PC-3 (cell line): ENCODE measurements around the gene MACIR. TPM values are rescaled to one million over a fixed set of nuclear protein-coding genes. Genes with fewer than 3 reads are reported as not detected.

Source experiments
- ATAC-seq: fragments of 200-7000 bp; cut with Tn5 transposase; 2 replicates; pipeline ENCODE4 v1.9.1; 2020; ENCODE audit warnings: mild to moderate bottlenecking, moderate library complexity
- BruUV-seq: library from RNA; stranded (reverse); fragments of 400-500 nt; replicated peaks from 2 replicates; lab custom pipeline; 2021; lab: Mats Ljungman, UMichigan
- CTCF ChIA-PET: fragments of 300-600 bp; sonication (Branson Sonifier 250); formaldehyde crosslinking; loops from one replicate; lab custom pipeline; 2022; ENCODE audit warnings: antibody characterized with exemption; lab: Charles Lee
- POLR2A ChIA-PET: fragments of 300-600 bp; sonication (Branson Sonifier 250); formaldehyde crosslinking; loops from one replicate; lab custom pipeline; 2022; ENCODE audit warnings: antibody characterized with exemption; ENCODE audit not compliant: unreplicated experiment; lab: Charles Lee
- DNase-seq: peaks from one replicate; pipeline ENCODE4 v3.0.0-alpha.2; 2015
- H2AFZ ChIP-seq: fragments of 300-600 bp; sonication (generic); 2 replicates; pipeline ENCODE4 v1.6.0; 2016; ENCODE audit warnings: antibody characterized with exemption, low read length
- H3F3A ChIP-seq: fragments of 300-600 bp; sonication (generic); one replicate; pipeline ENCODE4 v1.6.0; 2017; ENCODE audit warnings: antibody characterized with exemption, low read length, control low read depth, mild to moderate bottlenecking; ENCODE audit not compliant: unreplicated experiment
- H3K27ac ChIP-seq: fragments of 300-600 bp; sonication (generic); 2 replicates; pipeline ENCODE4 v1.5.1; 2016; ENCODE audit warnings: mild to moderate bottlenecking, low read length
- H3K27me3 ChIP-seq: fragments of 300-600 bp; sonication (generic); 2 replicates; pipeline ENCODE4 v1.6.1; 2016; ENCODE audit warnings: low read length, mixed read lengths
- H3K36me3 ChIP-seq: fragments of 300-600 bp; sonication (generic); 2 replicates; pipeline ENCODE4 v1.6.1; 2016; ENCODE audit warnings: low read depth, mixed run types, low read length, mixed read lengths
- H3K4me1 ChIP-seq: fragments of 300-600 bp; sonication (generic); 2 replicates; pipeline ENCODE4 v1.5.1; 2016; ENCODE audit warnings: low read length; ENCODE audit not compliant: insufficient read depth
- H3K4me2 ChIP-seq: fragments of 300-600 bp; sonication (generic); 2 replicates; pipeline ENCODE4 v1.6.0; 2016; ENCODE audit warnings: low read length
- H3K4me3 ChIP-seq: fragments of 300-600 bp; sonication (generic); 2 replicates; pipeline ENCODE4 v1.5.1; 2016; ENCODE audit warnings: mild to moderate bottlenecking, low read length, mixed read lengths
- H3K79me2 ChIP-seq: fragments of 300-600 bp; sonication (generic); 2 replicates; pipeline ENCODE4 v1.6.1; 2017; ENCODE audit warnings: low read length, mixed read lengths
- H3K9ac ChIP-seq: fragments of 300-600 bp; sonication (generic); 2 replicates; pipeline ENCODE4 v1.6.0; 2016; ENCODE audit warnings: mild to moderate bottlenecking, low read length
- H3K9me2 ChIP-seq: fragments of 300-600 bp; sonication (generic); replicated peaks from 2 replicates; pipeline ENCODE4 v1.6.1; 2016; ENCODE audit warnings: mixed run types, low read length, mixed read lengths
- H3K9me3 ChIP-seq: fragments of 300-600 bp; sonication (generic); 2 replicates; pipeline ENCODE4 v1.6.1; 2016; ENCODE audit warnings: low read length, mixed read lengths
- H4K20me1 ChIP-seq: fragments of 300-600 bp; sonication (generic); 2 replicates; pipeline ENCODE4 v1.6.1; 2016; ENCODE audit warnings: low read length, mixed read lengths
- EZH2 ChIP-seq: fragments of 300-600 bp; sonication (generic); IDR thresholded peaks from one replicate; pipeline ENCODE4 v1.6.1; 2017; ENCODE audit warnings: antibody characterized with exemption, mild to moderate bottlenecking, low read length; ENCODE audit not compliant: unreplicated experiment
- EZH2phosphoT487 ChIP-seq: fragments of 300-600 bp; sonication (generic); IDR thresholded peaks from 2 replicates; pipeline ENCODE4 v1.6.1; 2018; ENCODE audit warnings: mild to moderate bottlenecking, antibody characterized with exemption, low read length, borderline replicate concordance
- intact Hi-C: fragments of 100-400 bp; cut with micrococcal nuclease; formaldehyde crosslinking; loops from 2 replicates; pipeline ENCODE4 v1.9.0; 2023
- total RNA-seq: library from RNA; depleted of rRNA; stranded (reverse); fragments of >200 nt; gene quantifications from 2 replicates; pipeline ENCODE4 v1.2.3, GENCODE V29; 2014
- TF ChIP-seq, protein P1 (sequence below): fragments of 300-600 bp; sonication (generic); conservative IDR thresholded peaks from 2 replicates; pipeline ENCODE4 v1.5.1; 2017; ENCODE audit warnings: antibody characterized with exemption, low read depth, mild to moderate bottlenecking, low read length

The MACIR gene
- total RNA-seq, 1 experiment from 2014 or later = 22.2 TPM

DNA sequence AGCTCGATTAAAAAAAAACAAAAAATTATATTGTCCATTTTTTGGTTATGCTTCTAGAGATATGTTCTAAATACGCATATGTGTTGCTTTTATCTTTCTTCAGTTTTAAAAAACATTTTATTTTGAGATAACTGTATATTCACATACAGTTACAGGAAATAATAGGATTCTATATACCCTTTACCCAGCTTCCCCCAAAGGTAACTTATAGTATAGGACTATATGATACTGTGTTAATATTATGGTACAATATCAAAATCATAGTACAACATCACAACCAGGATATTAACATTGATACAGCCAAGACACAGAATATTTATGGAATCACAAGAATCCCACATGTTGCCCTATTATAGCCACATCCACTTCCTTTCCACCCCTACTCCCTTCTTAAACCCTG, 9.5 kb upstream of the MACIR start:
- no peak for ATAC-seq
- ChIA-PET POLR2A (no interaction called here), CTCF (no interaction called here)
- Histone ChIP-seq H3K36me3 (no peaks in the 10 kb centered on the region), H3K4me1 (no peaks in the 10 kb centered on the region), H4K20me1 (no peaks in the 10 kb centered on the region), H3K9me2 (no peaks in the 10 kb centered on the region), H3K27me3 (no peaks in the 10 kb centered on the region), H2AFZ (no peak overlapping the region), H3K4me2 (no peak overlapping the region), H3K9me3 (no peaks in the 10 kb centered on the region), H3F3A (no peaks in the 10 kb centered on the region), H3K79me2 (no peaks in the 10 kb centered on the region), H3K4me3 (no peak overlapping the region), H3K27ac (no peak overlapping the region), H3K9ac (no peak overlapping the region)
- TF ChIP-seq, protein P1, sequence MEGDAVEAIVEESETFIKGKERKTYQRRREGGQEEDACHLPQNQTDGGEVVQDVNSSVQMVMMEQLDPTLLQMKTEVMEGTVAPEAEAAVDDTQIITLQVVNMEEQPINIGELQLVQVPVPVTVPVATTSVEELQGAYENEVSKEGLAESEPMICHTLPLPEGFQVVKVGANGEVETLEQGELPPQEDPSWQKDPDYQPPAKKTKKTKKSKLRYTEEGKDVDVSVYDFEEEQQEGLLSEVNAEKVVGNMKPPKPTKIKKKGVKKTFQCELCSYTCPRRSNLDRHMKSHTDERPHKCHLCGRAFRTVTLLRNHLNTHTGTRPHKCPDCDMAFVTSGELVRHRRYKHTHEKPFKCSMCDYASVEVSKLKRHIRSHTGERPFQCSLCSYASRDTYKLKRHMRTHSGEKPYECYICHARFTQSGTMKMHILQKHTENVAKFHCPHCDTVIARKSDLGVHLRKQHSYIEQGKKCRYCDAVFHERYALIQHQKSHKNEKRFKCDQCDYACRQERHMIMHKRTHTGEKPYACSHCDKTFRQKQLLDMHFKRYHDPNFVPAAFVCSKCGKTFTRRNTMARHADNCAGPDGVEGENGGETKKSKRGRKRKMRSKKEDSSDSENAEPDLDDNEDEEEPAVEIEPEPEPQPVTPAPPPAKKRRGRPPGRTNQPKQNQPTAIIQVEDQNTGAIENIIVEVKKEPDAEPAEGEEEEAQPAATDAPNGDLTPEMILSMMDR = no peak
- TF ChIP-seq EZH2phosphoT487 (no peak), EZH2 (no peak)
- intact Hi-C loops = no loop called here
- BruUV-seq = no TSS peak
- no peak for DNase-seq

DNA sequence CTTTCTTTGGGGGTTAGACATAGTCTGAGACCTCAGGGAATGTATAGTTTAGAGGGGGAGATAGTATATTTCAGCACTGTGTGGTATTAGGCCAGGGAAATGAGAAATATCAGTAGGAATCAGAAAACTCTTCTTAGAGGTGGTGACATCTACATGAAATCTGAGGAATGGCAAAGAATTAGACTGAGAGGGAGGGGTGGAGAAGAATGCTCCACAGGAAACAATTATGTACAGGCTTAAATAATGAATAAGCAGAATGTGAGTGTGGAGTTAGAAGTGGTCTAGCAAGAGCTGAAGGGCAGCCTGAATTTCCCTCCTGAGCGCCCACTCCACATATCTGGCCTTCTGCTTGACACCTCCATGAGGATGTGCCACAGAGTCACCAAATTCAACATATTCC, 3.6 kb upstream of the MACIR start:
- no peaks in the 10 kb centered on the region for H3K9me2 ChIP-seq
- no peak overlapping the region for H3K27ac ChIP-seq
- peaks cover 5% of the 10 kb centered on the region for H3K4me1 ChIP-seq
- H3K27me3 ChIP-seq = no peaks in the 10 kb centered on the region
- 0 out of 2 replicates have a peak, but pooled peaks cover 1% of the 10 kb centered on the region for H4K20me1 ChIP-seq
- no peaks in the 10 kb centered on the region for H3K36me3 ChIP-seq
- no peak overlapping the region for H2AFZ ChIP-seq
- DNase-seq (no peak), ATAC-seq (no peak)
- no peaks in the 10 kb centered on the region for H3K9me3 ChIP-seq
- TF ChIP-seq, protein P1 = no peak
- no peak for TF ChIP-seq EZH2
- TF ChIP-seq EZH2phosphoT487 = no peak
- intact Hi-C loops = loop anchor here (5.0 kb wide), 1 partner anchor 122 kb away; no protein-coding TSS in a partner anchor
- ChIA-PET CTCF (no interaction called here), POLR2A (interaction anchor here (0.6 kb wide), 1 partner anchor 1445 kb away, joined by 3 read pairs; no protein-coding TSS in a partner anchor)
- BruUV-seq = no TSS peak
- no peak overlapping the region for H3K4me2 ChIP-seq
- no peaks in the 10 kb centered on the region for H3F3A ChIP-seq
- peaks cover 13% of the 10 kb centered on the region for H3K79me2 ChIP-seq
- no peak overlapping the region for H3K9ac ChIP-seq
- H3K4me3 ChIP-seq = no peak overlapping the region

DNA sequence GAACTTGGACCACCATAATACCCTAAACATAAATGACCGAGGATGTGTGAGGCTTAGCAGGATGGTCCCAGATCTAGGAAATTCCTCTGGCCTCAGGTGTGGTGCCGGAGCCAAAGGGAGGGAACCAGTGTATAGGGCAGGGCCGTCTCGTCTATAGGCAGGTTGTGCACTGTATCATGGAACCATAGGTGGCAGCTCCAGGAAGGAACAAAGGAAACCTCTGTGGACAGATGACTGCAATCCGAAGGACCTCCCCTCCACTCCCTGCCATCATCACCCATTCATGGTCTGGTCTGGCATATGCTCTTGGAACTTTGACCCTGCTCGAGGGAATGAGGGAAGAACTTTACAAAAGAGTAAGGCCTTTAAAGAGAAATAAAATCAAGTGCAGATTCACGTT, 2.9 kb upstream of the MACIR start:
- ChIA-PET POLR2A (interaction anchor here (0.6 kb wide), 1 partner anchor 1444 kb away, joined by 3 read pairs; no protein-coding TSS in a partner anchor), CTCF (interaction anchor here (0.6 to 1.8 kb wide), 5 partner anchors 23 to 461 kb away, joined by 3 to 4 read pairs (median 4); no protein-coding TSS in a partner anchor)
- no peak overlapping the region for H3K4me3 ChIP-seq
- no TSS peak for BruUV-seq
- peaks cover 7% of the 10 kb centered on the region for H3K4me1 ChIP-seq
- H3K4me2 ChIP-seq = no peak overlapping the region
- H3K9me2 ChIP-seq = no peaks in the 10 kb centered on the region
- H3K36me3 ChIP-seq = no peaks in the 10 kb centered on the region
- no peak overlapping the region for H3K9ac ChIP-seq
- ATAC-seq (no peak), DNase-seq (no peak)
- H2AFZ ChIP-seq = no peak overlapping the region
- H3K27ac ChIP-seq = no peak overlapping the region
- no peaks in the 10 kb centered on the region for H3F3A ChIP-seq
- H4K20me1 ChIP-seq = peaks cover 7% of the 10 kb centered on the region; the same call in 1 of the 2 replicates
- TF ChIP-seq EZH2 (no peak), EZH2phosphoT487 (no peak)
- TF ChIP-seq, protein P1 = no peak
- peaks cover 20% of the 10 kb centered on the region for H3K79me2 ChIP-seq
- no peaks in the 10 kb centered on the region for H3K9me3 ChIP-seq
- intact Hi-C loops = loop anchor here (5.0 kb wide), 1 partner anchor 122 kb away; no protein-coding TSS in a partner anchor
- no peaks in the 10 kb centered on the region for H3K27me3 ChIP-seq
